ENCODE measurements around the gene CACNA1C. TPM values are rescaled to one million over a fixed set of nuclear protein-coding genes. Genes with fewer than 3 reads are reported as not detected.

The CACNA1C gene
- total RNA-seq, 1 donor from 2014 or later = 6.8 TPM

- DNase-seq (ENCODE audit: low spot score) = no peak
These were observed 116.7 kb downstream of the CACNA1C start for GRCh38 chr12:2169489-2169888.

GRCh38 chr12:2169940-2170339, 117.2 kb downstream of the CACNA1C start:
- DNase-seq (ENCODE audit: low spot score) = no peak

- DNase-seq (ENCODE audit: low spot score) = no peak
These were observed 117.6 kb downstream of the CACNA1C start for GRCh38 chr12:2170376-2170775.

- no peak for DNase-seq (ENCODE audit: low spot score)
These were observed 119.1 kb downstream of the CACNA1C start for GRCh38 chr12:2171672-2172426.

- no peak for DNase-seq (ENCODE audit: low spot score)
These were observed 119.9 kb downstream of the CACNA1C start for GRCh38 chr12:2172491-2173214.

GRCh38 chr12:2173971-2174370, 121.2 kb downstream of the CACNA1C start:
- DNase-seq (ENCODE audit: low spot score) = no peak

GRCh38 chr12:2177003-2177402, 124.2 kb downstream of the CACNA1C start:
- DNase-seq (ENCODE audit: low spot score) = no peak

GRCh38 chr12:2177751-2178150, 125.0 kb downstream of the CACNA1C start:
- no peak for DNase-seq (ENCODE audit: low spot score)

- no peak for DNase-seq (ENCODE audit: low spot score)
These were observed 126.3 kb downstream of the CACNA1C start for GRCh38 chr12:2179058-2179457.

GRCh38 chr12:2179953-2180736, 127.4 kb downstream of the CACNA1C start:
- peak; percentile 90 for DNase-seq (ENCODE audit: low spot score)

- no peak for DNase-seq (ENCODE audit: low spot score)
These were observed 127.9 kb downstream of the CACNA1C start for GRCh38 chr12:2180737-2181082.

GRCh38 chr12:2183556-2184541, 131.1 kb downstream of the CACNA1C start:
- no peak for DNase-seq (ENCODE audit: low spot score)

- no peak for DNase-seq (ENCODE audit: low spot score)
These were observed 133.1 kb downstream of the CACNA1C start for GRCh38 chr12:2185751-2186341.

- no peak for DNase-seq (ENCODE audit: low spot score)
These were observed 134.6 kb downstream of the CACNA1C start for GRCh38 chr12:2187195-2187945.

- DNase-seq (ENCODE audit: low spot score) = no peak
These were observed 137.3 kb downstream of the CACNA1C start for GRCh38 chr12:2190085-2190484.

- no peak for DNase-seq (ENCODE audit: low spot score)
These were observed 138.2 kb downstream of the CACNA1C start for GRCh38 chr12:2190896-2191533.

GRCh38 chr12:2191534-2192153, 138.9 kb downstream of the CACNA1C start:
- DNase-seq (ENCODE audit: low spot score) = no peak

- DNase-seq (ENCODE audit: low spot score) = no peak
These were observed 139.4 kb downstream of the CACNA1C start for GRCh38 chr12:2192231-2192630.

- peak; percentile 20 for DNase-seq (ENCODE audit: low spot score)
These were observed 141.3 kb downstream of the CACNA1C start for GRCh38 chr12:2194060-2194459.

All from mesenteric fat pad (tissue), 1 donor.